Activated T-cell treated with anti-CD3 and anti-CD28 coated beads for 4 hours (primary cell): ENCODE data around the gene AMOTL1.
"Not testable (repeated sequence)": the region's sequence is repeated elsewhere in the genome, so short reads cannot be mapped to it uniquely, and the experiment has no call there.

Source experiments
- DNase-seq: peaks from one replicate; pipeline ENCODE4 v3.0.0-alpha.2; 2020

AMOTL1 gene

DNA sequence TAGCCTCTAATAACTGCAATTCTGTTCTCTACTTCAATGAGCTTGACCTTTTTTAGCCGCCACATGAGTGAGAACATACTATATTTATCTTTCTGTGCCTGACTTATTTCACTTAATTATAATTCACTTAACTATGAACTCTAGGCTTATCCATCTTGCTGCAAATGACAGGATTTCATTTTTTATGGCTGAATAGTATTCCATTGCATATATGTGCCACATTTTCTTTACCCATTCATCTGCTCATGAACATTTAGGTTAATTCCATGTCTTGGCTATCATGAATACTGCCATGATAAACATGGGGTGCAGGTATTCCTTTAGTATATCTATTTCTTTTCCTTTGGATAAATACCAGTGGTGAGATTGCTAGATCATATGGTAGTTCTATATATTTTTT is 120.0 kb downstream of the AMOTL1 start:
- DNase-seq: no peak

GRCh38 chr11:94895451-94895850 is 127.3 kb downstream of the AMOTL1 start:
- no peak for DNase-seq

DNA sequence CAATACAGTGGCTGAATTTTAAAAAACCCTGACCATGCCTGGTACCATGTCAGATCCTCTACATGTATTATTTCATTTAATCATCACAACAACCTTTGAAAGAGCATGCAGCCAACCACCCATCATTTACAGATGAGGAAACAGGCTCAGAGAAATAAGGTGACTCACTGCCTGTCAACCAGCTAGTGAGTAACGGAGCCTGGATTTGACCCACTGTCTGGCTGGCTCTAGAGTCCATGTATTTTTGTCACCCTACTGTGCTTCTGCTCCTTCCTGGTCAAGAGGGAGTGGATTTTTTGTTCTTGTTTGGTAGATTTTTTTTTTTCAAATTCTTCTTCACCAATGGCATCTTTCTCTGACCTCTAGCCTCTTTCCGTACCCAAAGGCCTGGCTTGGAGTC is 127.8 kb downstream of the AMOTL1 start:
- no peak for DNase-seq

DNA sequence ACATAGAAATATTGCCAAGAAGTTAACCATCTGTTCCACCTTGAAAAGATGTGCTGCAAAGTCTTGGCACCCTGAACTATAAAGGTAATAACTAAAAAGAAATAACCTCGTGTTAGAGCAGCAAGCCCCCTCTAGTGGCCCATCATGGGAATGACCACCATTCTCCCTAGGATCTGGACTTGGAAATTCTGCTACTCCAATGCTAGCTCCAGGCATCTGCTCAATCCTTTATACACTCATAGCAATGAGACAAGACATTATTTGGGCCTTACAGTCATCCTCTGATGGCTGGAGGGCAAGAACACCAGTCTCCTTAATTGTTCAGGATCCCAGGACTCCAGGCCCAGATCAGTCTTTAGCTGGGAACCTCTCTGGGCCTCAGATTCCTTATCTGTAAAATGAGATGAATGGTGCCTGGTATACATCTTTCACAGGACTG is 129.2 kb downstream of the AMOTL1 start:
- peak; percentile 12 for DNase-seq

GRCh38 chr11:94907226-94907625 is 139.1 kb downstream of the AMOTL1 start:
- DNase-seq: no peak

GRCh38 chr11:94909371-94909820 is 141.2 kb downstream of the AMOTL1 start:
- DNase-seq: no peak

DNA sequence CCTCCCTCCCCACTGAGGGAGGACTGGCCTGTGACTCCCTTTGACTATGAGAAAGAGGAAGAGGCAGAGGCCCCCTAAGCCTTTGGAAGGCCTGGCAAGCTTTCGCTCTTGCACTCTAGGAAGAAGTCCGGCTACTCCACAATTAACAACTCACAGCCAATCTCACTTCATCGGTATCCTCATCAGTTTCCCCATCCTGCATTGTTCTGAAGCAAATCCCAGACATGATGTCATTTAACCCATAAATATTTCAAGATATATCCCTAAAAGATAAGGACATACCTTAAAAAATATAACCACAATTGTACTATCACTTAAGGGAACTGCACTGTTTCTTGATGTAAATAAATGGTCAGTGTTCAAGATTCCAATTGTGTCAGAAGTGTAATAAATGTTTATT is 142.1 kb downstream of the AMOTL1 start:
- DNase-seq: no peak

GRCh38 chr11:94910779-94911178 is 142.6 kb downstream of the AMOTL1 start:
- DNase-seq: no peak

GRCh38 chr11:94912806-94913205 is 144.7 kb downstream of the AMOTL1 start:
- DNase-seq: no peak

GRCh38 chr11:94913718-94914394 is 145.7 kb downstream of the AMOTL1 start:
- not testable (repeated sequence) for DNase-seq

DNA sequence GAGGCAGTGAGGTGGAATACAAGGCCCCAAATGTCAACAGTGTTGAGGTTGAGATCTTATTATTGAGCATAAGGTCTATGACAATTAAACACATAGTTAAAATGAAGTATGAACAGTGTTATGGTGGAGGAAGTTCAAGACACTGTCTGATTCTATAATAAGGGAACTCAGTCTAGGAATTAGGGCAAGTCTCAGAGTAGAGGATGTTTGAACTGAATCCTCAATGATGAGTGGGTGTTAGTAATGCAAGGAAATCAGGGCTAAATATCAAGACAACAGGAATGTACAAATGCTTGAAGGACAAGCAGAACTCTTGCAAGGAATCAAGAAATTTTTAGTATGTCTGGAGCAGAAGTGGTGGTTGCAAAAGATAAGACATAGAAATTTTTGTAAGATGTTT is 152.2 kb downstream of the AMOTL1 start:
- no peak for DNase-seq

DNA sequence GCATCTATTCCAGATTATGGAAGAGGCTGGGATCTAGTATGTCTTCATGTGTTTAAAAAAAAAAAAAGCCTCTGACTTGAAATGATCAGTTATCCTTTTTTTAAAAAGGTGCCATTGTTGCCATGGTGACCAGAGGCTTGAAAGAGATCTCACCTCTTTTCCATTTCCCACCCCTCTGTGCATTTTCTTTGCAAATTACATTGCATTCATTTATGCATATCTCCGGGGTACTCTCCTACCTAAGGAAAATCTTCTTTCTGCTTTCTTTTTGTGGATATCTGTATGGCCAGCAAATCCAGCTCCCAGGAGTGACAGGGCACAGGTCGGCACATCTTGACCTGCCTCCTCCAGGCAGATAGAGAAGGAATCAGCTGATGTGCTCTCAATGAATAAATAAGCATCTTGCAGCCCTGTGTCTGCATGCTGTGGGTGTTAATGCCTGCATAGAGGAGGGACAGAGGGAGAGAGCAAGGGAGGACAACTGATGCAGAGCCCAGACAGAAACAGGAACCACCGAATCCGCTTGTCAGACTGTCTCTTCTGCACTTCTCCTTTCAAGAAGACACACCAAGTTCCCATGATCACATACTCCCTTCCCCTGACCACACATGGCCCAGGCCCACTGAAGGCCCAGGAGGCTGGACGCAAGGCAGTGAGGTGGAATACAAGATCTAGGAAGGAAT is 154.3 kb downstream of the AMOTL1 start:
- DNase-seq: no peak

GRCh38 chr11:94923004-94923334 is 154.8 kb downstream of the AMOTL1 start:
- no peak for DNase-seq

GRCh38 chr11:94924171-94924572 is 156.0 kb downstream of the AMOTL1 start:
- DNase-seq: no peak

GRCh38 chr11:94924612-94925011 is 156.5 kb downstream of the AMOTL1 start:
- no peak for DNase-seq

DNA sequence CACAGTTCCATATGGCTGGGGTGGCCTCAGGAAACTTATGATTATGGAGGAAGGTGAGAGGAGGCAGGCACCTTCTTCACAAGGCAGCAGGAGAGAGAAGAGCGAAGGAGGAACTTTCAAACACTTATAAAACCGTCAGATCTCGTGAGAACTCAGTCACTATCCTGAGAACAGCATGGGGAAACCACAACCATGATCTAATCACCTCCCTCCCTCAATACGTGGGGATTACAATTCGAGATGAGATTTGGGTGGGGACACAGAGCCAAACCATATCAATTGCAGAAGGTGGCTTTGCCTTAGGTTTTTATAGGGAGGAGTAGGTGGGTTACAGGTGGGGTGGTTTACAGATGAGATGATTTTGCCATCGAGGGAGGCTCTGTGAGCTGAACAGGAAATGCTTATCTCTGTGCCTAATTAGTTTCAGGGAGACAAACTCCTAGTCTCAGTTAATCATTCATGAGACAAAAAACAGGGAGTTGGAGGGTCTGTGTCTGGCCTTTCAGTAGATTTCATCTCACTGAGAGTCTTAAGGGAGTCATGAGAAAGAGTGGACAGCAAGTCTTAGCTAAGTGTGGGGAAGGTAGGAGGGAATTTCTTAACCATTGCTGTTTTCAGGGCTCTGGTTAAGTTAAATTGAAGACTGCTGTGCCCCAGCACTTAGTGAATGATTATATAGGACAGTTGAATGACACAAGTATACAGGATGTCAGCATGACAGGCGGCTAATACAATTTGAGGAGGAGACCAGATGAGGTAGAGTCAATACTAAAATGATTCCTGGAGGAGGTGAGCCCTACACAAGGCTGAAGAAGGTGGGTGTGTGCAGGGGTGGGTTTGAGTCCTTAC is 157.5 kb downstream of the AMOTL1 start:
- DNase-seq: no peak

- DNase-seq: no peak
These were observed 158.1 kb downstream of the AMOTL1 start for GRCh38 chr11:94926271-94926625.
